NCI-H524 treated with DMSO at 0.1 percent for 48 hours (cell line): ENCODE results near the gene OR6C2.
"Not testable (repeated sequence)": the region's sequence is repeated elsewhere in the genome, so short reads cannot be mapped to it uniquely, and the experiment has no call there.

ENCODE experiments used
- DNase-seq: peaks from one replicate; lab custom pipeline; 2025; lab: John Stamatoyannopoulos, UW

Gene OR6C2

GRCh38 chr12:55472264-55472663 lies 28.4 kb downstream of the OR6C2 start:
- no peak for DNase-seq

GRCh38 chr12:55479136-55479535 lies 35.3 kb downstream of the OR6C2 start:
- not testable (repeated sequence) for DNase-seq

- not testable (repeated sequence) for DNase-seq
These were observed 40.4 kb downstream of the OR6C2 start for GRCh38 chr12:55484284-55484683.

GRCh38 chr12:55492078-55492477 lies 48.2 kb downstream of the OR6C2 start, which contains the start of gene OR6C68:
TSS of gene OR6C68 (plus strand) at chr12:55492378. CDS start at chr12:55492378, 0 bp downstream.
- no peak for DNase-seq

- DNase-seq = no peak
These were observed 51.6 kb downstream of the OR6C2 start for GRCh38 chr12:55495490-55495889.

- no peak for DNase-seq
These were observed 55.4 kb downstream of the OR6C2 start for GRCh38 chr12:55499231-55499630.

- DNase-seq = no peak
These were observed 56.0 kb downstream of the OR6C2 start for GRCh38 chr12:55499810-55500252.

GRCh38 chr12:55501601-55502000 lies 57.7 kb downstream of the OR6C2 start:
- no peak for DNase-seq
